KMS-11 (cell line): Measurements from ENCODE around the gene RORB.
A peak's percentile ranks its signal among the peaks of the same experiment; 100 is the strongest.

Experiments used
- H2AFZ ChIP-seq: fragments of 200-600 bp; sonication (generic); 2 replicates; pipeline ENCODE4 v1.6.1; 2016; ENCODE audit warnings: antibody characterized with exemption, mixed run types, low read depth
- H3K27ac ChIP-seq: fragments of 200-600 bp; sonication (generic); 2 replicates; pipeline ENCODE4 v1.6.1; 2016; ENCODE audit warnings: mild to moderate bottlenecking, mixed run types
- H3K27me3 ChIP-seq: fragments of 200-600 bp; sonication (generic); 2 replicates; pipeline ENCODE4 v1.6.1; 2017; ENCODE audit warnings: mild to moderate bottlenecking, low read depth, mixed run types, moderate library complexity; ENCODE audit not compliant: insufficient read depth
- H3K36me3 ChIP-seq: fragments of 200-600 bp; sonication (generic); 2 replicates; pipeline ENCODE4 v1.6.1; 2017; ENCODE audit warnings: mild to moderate bottlenecking, mixed run types; ENCODE audit not compliant: insufficient read depth
- H3K4me1 ChIP-seq: fragments of 200-600 bp; sonication (generic); 2 replicates; pipeline ENCODE4 v1.6.1; 2016; ENCODE audit warnings: mild to moderate bottlenecking, low read depth, mixed run types; ENCODE audit not compliant: poor library complexity, severe bottlenecking
- H3K4me2 ChIP-seq: fragments of 200-600 bp; sonication (generic); 2 replicates; pipeline ENCODE4 v1.7.0; 2016; ENCODE audit warnings: mild to moderate bottlenecking, mixed run types
- H3K4me3 ChIP-seq: fragments of 200-600 bp; sonication (generic); IDR thresholded peaks from 2 replicates; pipeline ENCODE4 v1.6.1; 2017; ENCODE audit warnings: low read depth, low read length, mixed read lengths; ENCODE audit not compliant: insufficient read depth
- H3K79me2 ChIP-seq: fragments of 200-600 bp; sonication (generic); 2 replicates; pipeline ENCODE4 v1.6.1; 2016; ENCODE audit warnings: low read depth, mixed run types; ENCODE audit not compliant: insufficient read depth
- H3K9ac ChIP-seq: fragments of 200-600 bp; sonication (generic); 2 replicates; pipeline ENCODE4 v1.6.1; 2016; ENCODE audit warnings: mild to moderate bottlenecking, mixed run types
- H4K20me1 ChIP-seq: fragments of 200-600 bp; sonication (generic); 2 replicates; pipeline ENCODE4 v1.6.1; 2016; ENCODE audit warnings: mild to moderate bottlenecking, mixed run types; ENCODE audit not compliant: insufficient read depth
- CTCF ChIP-seq: fragments of 200-600 bp; sonication (generic); conservative IDR thresholded peaks from 2 replicates; pipeline ENCODE4 v1.6.1; 2017; ENCODE audit warnings: low read depth, mild to moderate bottlenecking, antibody characterized with exemption, low read length, moderate library complexity, mixed read lengths

RORB gene

GRCh38 chr9:74463825-74464224 is 33.3 kb upstream of the RORB start:
- Histone ChIP-seq H3K9ac (no peak overlapping the region), H2AFZ (no peak overlapping the region), H3K4me3 (no peak overlapping the region), H3K79me2 (no peaks in the 10 kb centered on the region), H4K20me1 (no peaks in the 10 kb centered on the region), H3K27me3 (no peaks in the 10 kb centered on the region), H3K4me2 (no peak overlapping the region), H3K27ac (no peak overlapping the region), H3K36me3 (no peaks in the 10 kb centered on the region), H3K4me1 (peaks cover 8% of the 10 kb centered on the region)
- TF ChIP-seq CTCF, result no peak

GRCh38 chr9:74478606-74479005 is 18.5 kb upstream of the RORB start:
- Histone ChIP-seq H2AFZ (no peak overlapping the region), H3K36me3 (no peaks in the 10 kb centered on the region), H4K20me1 (no peaks in the 10 kb centered on the region), H3K4me1 (no peaks in the 10 kb centered on the region), H3K27me3 (no peaks in the 10 kb centered on the region), H3K27ac (no peak overlapping the region), H3K79me2 (no peaks in the 10 kb centered on the region), H3K4me2 (no peak overlapping the region), H3K4me3 (no peak overlapping the region), H3K9ac (no peak overlapping the region)
- TF ChIP-seq CTCF, result no peak

GRCh38 chr9:74479711-74480110 is 17.4 kb upstream of the RORB start:
- no peak for TF ChIP-seq CTCF
- no peak overlapping the region for H3K9ac ChIP-seq
- H3K27ac ChIP-seq, result no peak overlapping the region
- H3K4me1 ChIP-seq, result no peaks in the 10 kb centered on the region
- H3K27me3 ChIP-seq, result no peaks in the 10 kb centered on the region
- H3K4me3 ChIP-seq, result no peak overlapping the region
- H2AFZ ChIP-seq, result no peak overlapping the region
- no peaks in the 10 kb centered on the region for H3K36me3 ChIP-seq
- H3K79me2 ChIP-seq, result no peaks in the 10 kb centered on the region
- H4K20me1 ChIP-seq, result no peaks in the 10 kb centered on the region
- H3K4me2 ChIP-seq, result no peak overlapping the region

- TF ChIP-seq CTCF, result no peak
- H3K4me3 ChIP-seq, result no peak overlapping the region
- no peaks in the 10 kb centered on the region for H3K27me3 ChIP-seq
- H3K79me2 ChIP-seq, result no peaks in the 10 kb centered on the region
- H3K27ac ChIP-seq, result no peak overlapping the region
- H3K9ac ChIP-seq, result no peak overlapping the region
- no peaks in the 10 kb centered on the region for H3K36me3 ChIP-seq
- H3K4me1 ChIP-seq, result peaks cover 7% of the 10 kb centered on the region
- H4K20me1 ChIP-seq, result no peaks in the 10 kb centered on the region
- no peak overlapping the region for H3K4me2 ChIP-seq
- no peak overlapping the region for H2AFZ ChIP-seq
Observed at GRCh38 chr9:74487395-74487794, 9.7 kb upstream of the RORB start.

- H3K27ac ChIP-seq, result no peak overlapping the region
- H3K79me2 ChIP-seq, result peaks cover 18% of the 10 kb centered on the region; the same call in 1 of the 2 replicates
- H3K9ac ChIP-seq, result no peak overlapping the region
- TF ChIP-seq CTCF, result no peak
- peak overlapping the region; percentile 23; the same call in 1 of the 2 replicates for H3K4me2 ChIP-seq
- no peaks in the 10 kb centered on the region for H3K36me3 ChIP-seq
- no peaks in the 10 kb centered on the region for H4K20me1 ChIP-seq
- H2AFZ ChIP-seq, result no peak overlapping the region
- peaks cover 46% of the 10 kb centered on the region for H3K4me1 ChIP-seq
- H3K4me3 ChIP-seq, result no peak overlapping the region
- no peaks in the 10 kb centered on the region for H3K27me3 ChIP-seq
Observed at GRCh38 chr9:74493512-74493911, 3.6 kb upstream of the RORB start.
